Measurements from ENCODE around the gene ATP10B.
A peak's percentile ranks its signal among the peaks of the same experiment; 100 is the strongest.
"Not testable (repeated sequence)": the region's sequence is repeated elsewhere in the genome, so short reads cannot be mapped to it uniquely, and the experiment has no call there.

ATP10B gene

GRCh38 chr5:160824301-160825001 lies 27.6 kb downstream of the ATP10B start:
- DNase-seq = no peak

DNA sequence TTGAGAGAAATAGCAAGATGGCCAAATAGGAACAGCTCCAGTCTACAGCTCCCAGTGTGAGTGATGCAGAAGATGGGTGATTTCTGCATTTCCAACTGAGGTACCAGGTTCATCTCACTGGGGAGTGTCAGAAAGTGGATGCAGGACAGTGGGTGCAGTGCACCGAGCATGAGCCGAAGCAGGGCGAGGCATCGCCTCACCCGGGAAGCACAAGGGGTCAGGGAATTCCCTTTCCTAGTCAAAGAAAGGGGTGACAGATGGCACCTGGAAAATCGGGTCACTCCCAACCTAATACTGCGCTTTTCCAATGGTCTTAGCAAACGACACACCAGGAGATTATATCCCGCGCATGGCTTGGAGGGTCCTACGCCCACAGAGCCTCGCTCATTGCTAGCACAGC lies 39.0 kb downstream of the ATP10B start:
- DNase-seq = not testable (repeated sequence)

- no peak for DNase-seq
Observed at GRCh38 chr5:160805376-160805775, 46.6 kb downstream of the ATP10B start.

GRCh38 chr5:160802592-160802991 lies 49.4 kb downstream of the ATP10B start:
- DNase-seq = no peak

DNA sequence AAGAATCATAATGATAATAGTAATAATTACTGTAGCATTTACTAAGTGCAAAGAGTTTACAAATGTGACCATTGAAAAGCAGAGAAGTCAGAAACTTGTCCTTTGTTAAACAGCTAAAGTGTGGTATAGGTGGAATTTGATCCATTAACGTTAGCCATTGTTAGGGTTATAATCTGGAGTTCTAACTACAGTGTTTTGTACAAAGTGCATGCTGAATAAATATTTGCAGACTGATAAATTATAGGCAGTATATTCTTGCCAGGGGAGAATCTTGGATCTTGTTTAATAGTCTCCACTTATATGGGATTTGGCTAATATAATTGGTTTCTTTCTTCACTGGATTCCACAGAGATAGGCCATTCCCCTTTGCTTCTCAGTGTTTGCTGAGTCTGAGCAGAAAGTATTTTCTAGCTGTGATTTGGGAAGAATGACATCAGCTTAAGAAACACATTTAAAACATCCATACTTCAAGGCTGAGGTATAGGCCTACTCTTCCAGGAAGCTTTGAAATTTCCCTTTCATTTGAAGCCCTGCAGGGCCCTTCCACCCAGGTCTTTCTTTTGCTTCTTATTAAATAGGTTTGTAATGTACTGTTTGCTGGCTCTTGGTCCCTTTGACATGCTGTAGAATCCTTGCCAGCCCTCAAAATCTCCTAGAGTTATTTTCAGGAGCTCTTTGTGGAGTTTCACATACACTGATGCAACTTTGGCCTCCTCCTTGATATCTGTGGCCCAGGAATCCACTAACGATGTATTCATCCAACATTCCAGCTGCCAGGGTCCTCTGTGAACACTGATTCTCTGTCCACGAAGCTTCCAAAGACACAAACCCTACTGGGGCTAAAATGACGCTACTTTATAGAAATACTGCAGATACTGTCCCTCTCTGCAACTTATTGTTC lies 51.4 kb downstream of the ATP10B start:
- no peak for DNase-seq

GRCh38 chr5:160799184-160799583 lies 52.8 kb downstream of the ATP10B start:
- DNase-seq = peak; percentile 1

- no peak for DNase-seq
Observed at GRCh38 chr5:160797020-160797419, 55.0 kb downstream of the ATP10B start.

GRCh38 chr5:160793530-160793899 lies 58.5 kb downstream of the ATP10B start:
- DNase-seq = no peak

- no peak for DNase-seq
Observed at GRCh38 chr5:160792732-160793529, 59.1 kb downstream of the ATP10B start.

GRCh38 chr5:160792281-160792680 lies 59.7 kb downstream of the ATP10B start:
- no peak for DNase-seq

DNA sequence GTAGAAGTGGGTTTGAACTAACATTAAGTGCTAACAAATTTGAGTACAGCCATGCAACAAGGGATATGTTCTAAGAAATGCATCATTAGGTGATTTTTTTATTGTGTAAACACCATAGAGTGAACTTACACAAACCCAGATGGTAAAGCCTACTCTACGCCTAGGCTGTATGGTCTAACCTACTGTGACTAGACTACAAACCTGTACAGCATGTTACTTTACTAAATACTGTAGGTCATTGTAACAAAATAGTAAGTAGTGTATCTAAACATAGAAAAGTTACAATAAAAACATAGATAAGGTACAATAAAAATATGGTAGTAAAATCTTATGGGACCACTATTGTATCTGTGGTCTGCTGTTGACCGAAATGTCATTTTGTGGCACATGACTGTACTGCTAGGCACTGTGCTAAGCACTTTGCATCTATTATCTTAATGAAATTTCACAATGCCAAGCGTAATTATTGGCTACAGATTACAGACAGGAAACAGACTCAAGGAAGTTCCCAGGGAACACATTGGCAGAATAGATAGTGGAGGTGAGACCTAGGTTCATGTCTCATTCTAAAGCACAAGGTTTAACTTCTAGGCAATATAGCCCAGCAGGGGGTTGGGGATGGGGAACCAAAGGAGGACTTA lies 62.7 kb downstream of the ATP10B start:
- DNase-seq = no peak

GRCh38 chr5:160788102-160788660 lies 63.8 kb downstream of the ATP10B start:
- DNase-seq = no peak

DNA sequence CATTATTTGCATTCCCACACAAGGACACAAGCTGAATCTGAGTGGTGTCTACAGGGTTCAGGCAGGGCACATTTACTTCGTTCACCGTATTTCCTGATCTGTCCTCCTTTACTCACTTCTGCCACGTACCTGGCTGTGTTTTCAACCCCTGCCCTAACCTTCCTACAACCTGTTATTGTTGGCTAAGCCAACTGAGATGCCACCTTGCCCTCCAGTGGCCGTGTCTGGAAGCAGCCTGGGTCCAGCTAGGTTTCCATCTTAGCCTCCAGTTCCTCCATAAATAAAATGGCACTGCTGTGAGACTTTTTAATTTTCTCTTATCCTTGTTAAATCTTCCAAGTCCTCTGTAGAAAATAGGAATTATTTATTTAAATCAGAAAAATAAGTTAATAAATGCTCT lies 64.8 kb downstream of the ATP10B start:
- peak; percentile 2 for DNase-seq

DNA sequence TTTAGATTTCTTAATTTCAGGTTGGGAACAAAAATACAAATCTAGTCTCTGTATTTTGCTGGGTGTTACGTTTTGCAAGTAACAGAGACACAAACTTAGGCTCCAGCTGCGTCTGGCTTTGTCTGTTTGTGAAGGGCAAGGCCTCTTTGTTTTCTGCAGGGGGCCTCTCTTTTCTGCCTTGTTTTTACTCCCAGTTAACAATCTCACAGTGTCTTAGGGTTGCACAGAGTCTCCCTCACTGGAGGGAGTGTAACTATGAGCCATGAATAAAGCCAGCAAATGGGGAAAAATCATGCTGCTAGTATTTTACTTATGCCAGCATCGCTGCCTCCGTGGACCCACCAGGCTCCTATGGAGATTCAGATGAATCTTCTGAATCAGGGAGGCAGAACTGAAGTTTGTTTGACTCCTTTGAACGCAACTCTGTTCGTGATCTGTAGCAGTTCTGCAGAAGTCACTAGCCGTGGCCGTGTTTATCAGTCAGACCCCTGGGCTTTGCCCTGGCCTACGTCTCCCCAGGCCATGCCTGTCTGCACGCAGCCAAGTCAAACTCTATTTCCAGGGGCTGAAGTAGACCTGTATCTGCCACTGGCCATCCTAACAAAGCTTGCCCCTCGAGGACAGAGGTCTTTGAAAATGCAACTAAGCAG lies 77.2 kb downstream of the ATP10B start:
- no peak for DNase-seq

GRCh38 chr5:160773646-160774410 lies 78.2 kb downstream of the ATP10B start:
- no peak for DNase-seq

- no peak for DNase-seq
Observed at GRCh38 chr5:160772854-160773253, 79.2 kb downstream of the ATP10B start.

GRCh38 chr5:160770718-160771117 lies 81.3 kb downstream of the ATP10B start:
- no peak for DNase-seq

GRCh38 chr5:160769301-160769700 lies 82.7 kb downstream of the ATP10B start:
- no peak for DNase-seq

- no peak for DNase-seq
Observed at GRCh38 chr5:160767062-160767461, 84.9 kb downstream of the ATP10B start.

DNA sequence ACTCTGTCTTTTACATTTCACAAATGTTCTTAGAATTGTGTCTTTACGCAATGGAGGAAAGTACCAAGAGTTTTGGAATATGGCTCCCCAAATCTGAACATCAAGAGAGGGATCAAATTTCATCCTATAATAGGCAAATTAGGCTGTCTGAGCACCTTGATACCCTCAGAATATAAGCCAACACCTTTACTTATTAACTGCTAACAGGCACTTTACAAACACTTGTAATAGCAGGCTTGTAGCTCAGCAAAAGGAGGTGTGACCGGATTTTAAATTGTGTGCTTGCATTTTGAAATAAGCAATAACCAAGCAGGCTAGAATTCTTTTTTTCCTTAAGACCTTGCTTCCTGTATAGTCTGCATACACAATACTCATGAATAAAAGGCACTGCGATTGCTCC lies 92.0 kb downstream of the ATP10B start:
- DNase-seq = no peak

DNA sequence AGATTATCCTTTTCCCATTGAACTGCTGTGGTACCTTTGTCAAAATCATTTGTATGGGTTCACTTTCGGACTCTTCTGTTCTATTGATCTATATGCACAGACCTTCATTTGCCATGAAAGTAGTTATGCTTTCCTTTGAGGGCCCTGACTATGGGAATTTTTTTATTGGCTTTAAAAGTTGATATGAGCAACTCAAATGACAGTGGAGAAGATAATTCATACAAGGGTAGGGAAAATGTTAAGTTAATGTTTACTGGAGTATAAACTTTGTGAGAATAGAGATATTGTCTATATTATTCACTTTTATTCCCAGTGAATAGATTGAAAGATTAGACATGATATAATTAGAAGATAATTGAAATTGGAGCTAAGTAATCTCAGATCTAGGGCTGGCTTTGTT lies 94.8 kb downstream of the ATP10B start:
- no peak for DNase-seq
